HG03103 (cell line): ENCODE measurements around the gene ZNF48.
A peak's percentile ranks its signal among the peaks of the same experiment; 100 is the strongest.

Experiments
- ATAC-seq: cut with Tn5 transposase; IDR thresholded peaks from one replicate; pipeline ENCODE4 v1.9.1; 2021; ENCODE audit warnings: low read depth; ENCODE audit not compliant: unreplicated experiment

The ZNF48 gene

GRCh38 chr16:30358577-30358936 is 36.7 kb upstream of the ZNF48 start:
- ATAC-seq: no peak

- ATAC-seq: no peak
Measured at GRCh38 chr16:30358990-30359870, 36.0 kb upstream of the ZNF48 start.

- ATAC-seq: no peak
Measured at GRCh38 chr16:30359871-30360170, 35.4 kb upstream of the ZNF48 start.

- no peak for ATAC-seq
Measured at GRCh38 chr16:30361180-30361579, 34.0 kb upstream of the ZNF48 start.

- no peak for ATAC-seq
Measured at GRCh38 chr16:30365200-30365599, 30.0 kb upstream of the ZNF48 start.

- no peak for ATAC-seq
Measured at GRCh38 chr16:30366511-30366910, 28.7 kb upstream of the ZNF48 start.

- no peak for ATAC-seq
Measured at GRCh38 chr16:30367349-30368009, 27.7 kb upstream of the ZNF48 start.

- no peak for ATAC-seq
Measured at GRCh38 chr16:30368122-30368791, 27.0 kb upstream of the ZNF48 start.

- no peak for ATAC-seq
Measured at GRCh38 chr16:30368792-30369090, 26.5 kb upstream of the ZNF48 start.

- ATAC-seq: no peak
Measured at GRCh38 chr16:30369091-30369937, 25.9 kb upstream of the ZNF48 start.

- ATAC-seq: peak; percentile 9
Measured at GRCh38 chr16:30369938-30370455, 25.2 kb upstream of the ZNF48 start.

- peak; percentile 80 for ATAC-seq
Measured at GRCh38 chr16:30370456-30371247, 24.6 kb upstream of the ZNF48 start, which contains the start of gene TBC1D10B. TBC1D10B (minus strand) TSS chr16:30370494; CDS start chr16:30370183, 311 bp downstream.

GRCh38 chr16:30371248-30371816 is 23.9 kb upstream of the ZNF48 start:
- no peak for ATAC-seq

- no peak for ATAC-seq
Measured at GRCh38 chr16:30372038-30372712, 23.0 kb upstream of the ZNF48 start.

GRCh38 chr16:30372725-30373124 is 22.5 kb upstream of the ZNF48 start:
- no peak for ATAC-seq

GRCh38 chr16:30374538-30374937 is 20.7 kb upstream of the ZNF48 start, which contains the start of gene MYL11:
MYL11 (plus strand) TSS chr16:30374802; CDS start chr16:30374858, 56 bp downstream.
- no peak for ATAC-seq

- ATAC-seq: no peak
Measured at GRCh38 chr16:30375864-30376263, 19.4 kb upstream of the ZNF48 start.

GRCh38 chr16:30376461-30376902 is 18.7 kb upstream of the ZNF48 start:
- no peak for ATAC-seq
